Left lobe of liver (tissue), 2 donors: ENCODE measurements around the gene WDFY2. TPM values are rescaled to one million over a fixed set of nuclear protein-coding genes. Genes with fewer than 3 reads are reported as not detected.
A peak's percentile ranks its signal among the peaks of the same experiment; 100 is the strongest.

Experiments
- ATAC-seq: fragments of 200-7000 bp; cut with Tn5 transposase; one replicate; pipeline ENCODE4 v1.9.1; 2020; ENCODE audit warnings: mild to moderate bottlenecking, moderate library complexity
- DNase-seq: peaks from one replicate; pipeline ENCODE4 v3.0.0-alpha.2; 2020; ENCODE audit warnings: low spot score
- total RNA-seq: library from RNA; stranded (reverse); gene quantifications from one replicate; pipeline ENCODE4 v1.2.1, GENCODE V29; 2021
- donor health status: DM: no; HTN: no; CAD: no; lungs with moderate emphysema.
- donor health status: DM: no; HTN: yes; CAD: no.

The WDFY2 gene
- total RNA-seq, 1 donor from 2014 or later = 6.2 TPM

- no peak for ATAC-seq
- DNase-seq = no peak
Measured at GRCh38 chr13:51806566-51806965, 222.3 kb downstream of the WDFY2 start.

GRCh38 chr13:51807041-51807440 lies 222.8 kb downstream of the WDFY2 start:
- DNase-seq = no peak
- no peak for ATAC-seq

- DNase-seq = no peak
- ATAC-seq = no peak
Measured at GRCh38 chr13:51808811-51809210, 224.5 kb downstream of the WDFY2 start.

GRCh38 chr13:51811046-51811445 lies 226.8 kb downstream of the WDFY2 start:
- ATAC-seq (no peak), DNase-seq (no peak)

GRCh38 chr13:51811920-51812451 lies 227.7 kb downstream of the WDFY2 start:
- DNase-seq (no peak), ATAC-seq (no peak)

- DNase-seq = no peak
- no peak for ATAC-seq
Measured at GRCh38 chr13:51814071-51814470, 229.8 kb downstream of the WDFY2 start.

- ATAC-seq = peak; percentile 95
Measured at GRCh38 chr13:51814825-51815650, 230.8 kb downstream of the WDFY2 start.

GRCh38 chr13:51815848-51816247 lies 231.6 kb downstream of the WDFY2 start:
- ATAC-seq (no peak), DNase-seq (no peak)

More at GRCh38 chr13:51814825-51815650, 230.8 kb downstream of the WDFY2 start:
- DNase-seq = peak; percentile 74

- ATAC-seq (no peak), DNase-seq (no peak)
Measured at GRCh38 chr13:51816604-51817249, 232.5 kb downstream of the WDFY2 start.

Other genes starting within 250 kb of the WDFY2 start
- not detected for gene SERPINE3, start 244.8 kb upstream of the WDFY2 start, total RNA-seq
- 20.6 TPM for gene INTS6, start 131.4 kb upstream of the WDFY2 start, total RNA-seq
- gene DHRS12, start 219.7 kb downstream of the WDFY2 start, total RNA-seq = 14.8 TPM